ENCODE data around the gene MGARP. TPM values are rescaled to one million over a fixed set of nuclear protein-coding genes. Genes with fewer than 3 reads are reported as not detected.

The MGARP gene
- total RNA-seq, 2 donors from 2014 or later = not detected

- Mint-ChIP-seq H3K4me1 (peaks cover 46% of the 10 kb centered on the region), H3K27me3 (no peaks in the 10 kb centered on the region), H3K27ac (peak overlapping the region; percentile 96), H3K4me3 (no peak overlapping the region), H3K36me3 (ENCODE audit: low read depth) (no peaks in the 10 kb centered on the region)
- DNase-seq = no peak
- no peaks in the 10 kb centered on the region for H3K9me3 ChIP-seq (ENCODE audit: control insufficient read depth, low read length, poor library complexity, severe bottlenecking)
- no peak for ATAC-seq
Observed at GRCh38 chr4:139311909-139312308, 31.9 kb upstream of the MGARP start.

- H3K36me3 Mint-ChIP-seq (ENCODE audit: low read depth) = peaks cover 3% of the 10 kb centered on the region
- no peak for DNase-seq
- H3K4me3 Mint-ChIP-seq = no peak overlapping the region
- no peaks in the 10 kb centered on the region for H3K27me3 Mint-ChIP-seq
- H3K4me1 Mint-ChIP-seq = peaks cover 38% of the 10 kb centered on the region
- no peaks in the 10 kb centered on the region for H3K9me3 ChIP-seq (ENCODE audit: control insufficient read depth, low read length, poor library complexity, severe bottlenecking)
- no peak overlapping the region for H3K27ac Mint-ChIP-seq
- no peak for ATAC-seq
Observed at GRCh38 chr4:139304920-139305319, 24.9 kb upstream of the MGARP start.

- H3K4me3 Mint-ChIP-seq = peak within 1 kb of the TSS; percentile 100
- peaks cover 33% of the 10 kb centered on the region for H3K4me1 Mint-ChIP-seq
- H3K27ac Mint-ChIP-seq = peak within 1 kb of the TSS; percentile 99
- DNase-seq (peak; percentile 53 to 62 (median 55)), ATAC-seq (peak; percentile 52)
- peaks cover 3% of the 10 kb centered on the region for H3K36me3 Mint-ChIP-seq (ENCODE audit: low read depth)
- no peaks in the 10 kb centered on the region for H3K27me3 Mint-ChIP-seq
- no peaks in the 10 kb centered on the region for H3K9me3 ChIP-seq (ENCODE audit: control insufficient read depth, low read length, poor library complexity, severe bottlenecking)
Observed at GRCh38 chr4:139301821-139302611, 22.0 kb upstream of the MGARP start, which contains the start of gene NDUFC1. TSS of gene NDUFC1 (minus strand) at chr4:139302477. CDS start at chr4:139295798, 6,679 bp downstream.

GRCh38 chr4:139301113-139301820, 21.2 kb upstream of the MGARP start, which contains the start of gene NAA15:
TSS of gene NAA15 (plus strand) at chr4:139301505. CDS start at chr4:139301778, 273 bp downstream.
- Mint-ChIP-seq H3K27ac (peak within 1 kb of the TSS; percentile 99), H3K4me1 (peaks cover 26% of the 10 kb centered on the region), H3K36me3 (ENCODE audit: low read depth) (peaks cover 3% of the 10 kb centered on the region), H3K4me3 (peak within 1 kb of the TSS; percentile 100), H3K27me3 (no peaks in the 10 kb centered on the region)
- peak; percentile 95 to 97 (median 95) for DNase-seq
- H3K9me3 ChIP-seq (ENCODE audit: control insufficient read depth, low read length, poor library complexity, severe bottlenecking) = no peaks in the 10 kb centered on the region
- peak; percentile 92 for ATAC-seq

GRCh38 chr4:139300431-139301112, 20.5 kb upstream of the MGARP start:
- H3K36me3 Mint-ChIP-seq (ENCODE audit: low read depth) = peaks cover 3% of the 10 kb centered on the region
- H3K27me3 Mint-ChIP-seq = no peaks in the 10 kb centered on the region
- peak overlapping the region; percentile 100 for H3K4me3 Mint-ChIP-seq
- no peak for DNase-seq
- H3K9me3 ChIP-seq (ENCODE audit: control insufficient read depth, low read length, poor library complexity, severe bottlenecking) = no peaks in the 10 kb centered on the region
- peak; percentile 4 for ATAC-seq
- peaks cover 33% of the 10 kb centered on the region for H3K4me1 Mint-ChIP-seq
- H3K27ac Mint-ChIP-seq = peak overlapping the region; percentile 99

GRCh38 chr4:139299536-139299935, 19.5 kb upstream of the MGARP start:
- H3K27me3 Mint-ChIP-seq = no peaks in the 10 kb centered on the region
- H3K36me3 Mint-ChIP-seq (ENCODE audit: low read depth) = peaks cover 5% of the 10 kb centered on the region
- peak overlapping the region; percentile 99 for H3K27ac Mint-ChIP-seq

GRCh38 chr4:139297001-139297410, 17.0 kb upstream of the MGARP start:
- no peak overlapping the region for H3K4me3 Mint-ChIP-seq
- DNase-seq = no peak
- no peak overlapping the region for H3K27ac Mint-ChIP-seq
- H3K27me3 Mint-ChIP-seq = no peaks in the 10 kb centered on the region
- H3K36me3 Mint-ChIP-seq (ENCODE audit: low read depth) = peaks cover 5% of the 10 kb centered on the region
- H3K9me3 ChIP-seq (ENCODE audit: control insufficient read depth, low read length, poor library complexity, severe bottlenecking) = no peaks in the 10 kb centered on the region
- H3K4me1 Mint-ChIP-seq = peaks cover 25% of the 10 kb centered on the region
- no peak for ATAC-seq

More at GRCh38 chr4:139299536-139299935, 19.5 kb upstream of the MGARP start:
- Mint-ChIP-seq H3K4me3 (no peak overlapping the region), H3K4me1 (peaks cover 29% of the 10 kb centered on the region)
- no peak for ATAC-seq
- no peaks in the 10 kb centered on the region for H3K9me3 ChIP-seq (ENCODE audit: control insufficient read depth, low read length, poor library complexity, severe bottlenecking)
- no peak for DNase-seq

- no peaks in the 10 kb centered on the region for H3K27me3 Mint-ChIP-seq
- H3K27ac Mint-ChIP-seq = peak overlapping the region; percentile 99
- peaks cover 2% of the 10 kb centered on the region for H3K36me3 Mint-ChIP-seq (ENCODE audit: low read depth)
- peak overlapping the region; percentile 96 for H3K4me3 Mint-ChIP-seq
- DNase-seq (no peak), ATAC-seq (no peak)
- no peaks in the 10 kb centered on the region for H3K9me3 ChIP-seq (ENCODE audit: control insufficient read depth, low read length, poor library complexity, severe bottlenecking)
- H3K4me1 Mint-ChIP-seq = peaks cover 19% of the 10 kb centered on the region
Observed at GRCh38 chr4:139295942-139296299, 15.9 kb upstream of the MGARP start.

GRCh38 chr4:139295206-139295941, 15.3 kb upstream of the MGARP start:
- peak; percentile 97 for ATAC-seq
- peaks cover 2% of the 10 kb centered on the region for H3K36me3 Mint-ChIP-seq (ENCODE audit: low read depth)
- no peaks in the 10 kb centered on the region for H3K27me3 Mint-ChIP-seq
- H3K4me3 Mint-ChIP-seq = peak overlapping the region; percentile 96
- H3K27ac Mint-ChIP-seq = peak overlapping the region; percentile 99
- peak; percentile 90 to 100 (median 99) for DNase-seq
- H3K4me1 Mint-ChIP-seq = peaks cover 14% of the 10 kb centered on the region
- H3K9me3 ChIP-seq (ENCODE audit: control insufficient read depth, low read length, poor library complexity, severe bottlenecking) = no peaks in the 10 kb centered on the region

- no peaks in the 10 kb centered on the region for H3K9me3 ChIP-seq (ENCODE audit: control insufficient read depth, low read length, poor library complexity, severe bottlenecking)
- Mint-ChIP-seq H3K4me3 (no peak overlapping the region), H3K27me3 (peaks cover under 1% of the 10 kb centered on the region), H3K27ac (no peak overlapping the region), H3K36me3 (ENCODE audit: low read depth) (no peaks in the 10 kb centered on the region), H3K4me1 (no peaks in the 10 kb centered on the region)
- ATAC-seq = no peak
- no peak for DNase-seq
Observed at GRCh38 chr4:139286186-139286698, 6.2 kb upstream of the MGARP start.

GRCh38 chr4:139282721-139283075, 2.7 kb upstream of the MGARP start:
- Mint-ChIP-seq H3K27ac (no peak overlapping the region), H3K4me1 (peaks cover 11% of the 10 kb centered on the region), H3K36me3 (ENCODE audit: low read depth) (no peaks in the 10 kb centered on the region), H3K4me3 (no peak overlapping the region), H3K27me3 (peaks cover 27% of the 10 kb centered on the region)
- no peaks in the 10 kb centered on the region for H3K9me3 ChIP-seq (ENCODE audit: control insufficient read depth, low read length, poor library complexity, severe bottlenecking)
- ATAC-seq = no peak
- no peak for DNase-seq

GRCh38 chr4:139282065-139282720, 2.2 kb upstream of the MGARP start:
- Mint-ChIP-seq H3K36me3 (ENCODE audit: low read depth) (no peaks in the 10 kb centered on the region), H3K27ac (no peak overlapping the region), H3K4me1 (peaks cover 11% of the 10 kb centered on the region), H3K4me3 (no peak overlapping the region), H3K27me3 (peaks cover 27% of the 10 kb centered on the region)
- H3K9me3 ChIP-seq (ENCODE audit: control insufficient read depth, low read length, poor library complexity, severe bottlenecking) = no peaks in the 10 kb centered on the region
- ATAC-seq = no peak
- no peak for DNase-seq
